ENCODE measurements around the gene QDPR.
"Not testable (repeated sequence)": the region's sequence is repeated elsewhere in the genome, so short reads cannot be mapped to it uniquely, and the experiment has no call there.

DNA sequence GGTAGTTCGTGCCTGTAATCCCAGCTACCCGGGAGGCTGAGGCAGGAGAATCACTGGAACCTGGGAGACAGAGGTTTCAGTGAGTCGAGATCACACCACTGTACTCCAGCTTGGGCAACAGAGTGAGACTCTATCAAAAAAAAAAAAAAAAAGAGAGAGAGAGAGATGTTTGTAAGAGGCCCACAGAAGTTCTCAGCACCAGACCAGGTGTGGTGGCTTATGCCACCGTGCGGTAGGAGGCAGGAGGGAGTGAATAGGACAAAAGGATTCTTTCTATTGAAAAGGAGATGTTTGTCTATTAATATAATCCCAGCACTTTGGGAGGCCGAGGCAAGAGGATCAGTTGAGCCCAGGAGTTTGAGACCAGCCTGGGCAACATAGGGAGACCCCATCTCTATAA is 25.2 kb upstream of the QDPR start:
- TF ChIP-seq, protein P1, sequence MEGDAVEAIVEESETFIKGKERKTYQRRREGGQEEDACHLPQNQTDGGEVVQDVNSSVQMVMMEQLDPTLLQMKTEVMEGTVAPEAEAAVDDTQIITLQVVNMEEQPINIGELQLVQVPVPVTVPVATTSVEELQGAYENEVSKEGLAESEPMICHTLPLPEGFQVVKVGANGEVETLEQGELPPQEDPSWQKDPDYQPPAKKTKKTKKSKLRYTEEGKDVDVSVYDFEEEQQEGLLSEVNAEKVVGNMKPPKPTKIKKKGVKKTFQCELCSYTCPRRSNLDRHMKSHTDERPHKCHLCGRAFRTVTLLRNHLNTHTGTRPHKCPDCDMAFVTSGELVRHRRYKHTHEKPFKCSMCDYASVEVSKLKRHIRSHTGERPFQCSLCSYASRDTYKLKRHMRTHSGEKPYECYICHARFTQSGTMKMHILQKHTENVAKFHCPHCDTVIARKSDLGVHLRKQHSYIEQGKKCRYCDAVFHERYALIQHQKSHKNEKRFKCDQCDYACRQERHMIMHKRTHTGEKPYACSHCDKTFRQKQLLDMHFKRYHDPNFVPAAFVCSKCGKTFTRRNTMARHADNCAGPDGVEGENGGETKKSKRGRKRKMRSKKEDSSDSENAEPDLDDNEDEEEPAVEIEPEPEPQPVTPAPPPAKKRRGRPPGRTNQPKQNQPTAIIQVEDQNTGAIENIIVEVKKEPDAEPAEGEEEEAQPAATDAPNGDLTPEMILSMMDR (IDR thresholded peaks at IDR 0.05) = not testable (repeated sequence)
- TF ChIP-seq POLR2A, EP300 (IDR thresholded peaks at IDR 0.05): not testable (repeated sequence)

Measured in ovary (tissue), 3 donors.